Endothelial cell of umbilical vein (primary cell): ENCODE measurements around the gene KCNJ6. TPM values are rescaled to one million over a fixed set of nuclear protein-coding genes. Genes with fewer than 3 reads are reported as not detected.

Source experiments
- BruUV-seq: library from RNA; stranded (reverse); fragments of 400-500 nt; replicated peaks from 2 replicates; lab custom pipeline; 2021; lab: Mats Ljungman, UMichigan
- CTCF ChIA-PET: fragments of 300-600, 350-600 bp; sonication (Branson Sonifier 250); formaldehyde crosslinking; loops from one replicate; lab custom pipeline; 2021; ENCODE audit warnings: antibody characterized with exemption, inconsistent platforms; lab: Charles Lee
- POLR2A ChIA-PET: fragments of 300-600, 350-600 bp; sonication (Branson Sonifier 250); formaldehyde crosslinking; loops from one replicate; lab custom pipeline; 2021; ENCODE audit warnings: antibody characterized with exemption, inconsistent platforms; lab: Charles Lee
- DNase-seq: peaks from one replicate; pipeline ENCODE4 v3.0.0-alpha.2; 2011; ENCODE audit warnings: low read depth, low spot score
- FAIRE-seq: peaks from 2 replicates; lab custom pipeline; 2011; peaks lifted over from hg19 to GRCh38; lab: Jason Lieb, UNC
- H2AFZ ChIP-seq: 2 replicates; pipeline ENCODE4 v1.6.0; 2012; ENCODE audit warnings: low read depth, low read length, control low read depth, inconsistent platforms
- H3K27ac ChIP-seq: 2 replicates; pipeline ENCODE4 v1.5.1; 2011; ENCODE audit warnings: low read depth, mild to moderate bottlenecking, control low read depth, low read length, moderate library complexity; ENCODE audit not compliant: insufficient read depth
- H3K27me3 ChIP-seq, 2 experiments: 2 replicates each; pipeline versions ENCODE4 v1.6.0 to v1.6.1; 2011; ENCODE audit warnings: low read length in 2 of 2, mixed read lengths in 1 of 2; ENCODE audit not compliant: control insufficient read depth in 2 of 2, insufficient read depth in 2 of 2
- H3K36me3 ChIP-seq, 2 experiments: 2 replicates in 1 of 2; 3 replicates in 1 of 2; pipeline ENCODE4 v1.5.1; 2011; ENCODE audit warnings: low read length in 2 of 2, mild to moderate bottlenecking in 1 of 2, moderate library complexity in 1 of 2; ENCODE audit not compliant: control insufficient read depth in 2 of 2, insufficient read depth in 2 of 2; ENCODE audit errors: extremely low read depth in 1 of 2
- H3K4me1 ChIP-seq: 3 replicates; pipeline ENCODE4 v1.5.1; 2011; ENCODE audit warnings: mild to moderate bottlenecking, low read length; ENCODE audit not compliant: control insufficient read depth, insufficient read depth; ENCODE audit errors: extremely low read depth
- H3K4me2 ChIP-seq: 2 replicates; pipeline ENCODE4 v1.6.1; 2011; ENCODE audit warnings: low read length, control low read depth, mixed read lengths; ENCODE audit not compliant: insufficient read depth
- H3K4me3 ChIP-seq, 3 experiments: fragments of 200-600 bp in 1 of 3; sonication (generic), shearing (Covaris generic) in 1 of 3; replicated peaks in 1 of 3; 2 replicates each; pipeline ENCODE4 v1.5.1; 2011 to 2016; ENCODE audit warnings: control low read depth in 3 of 3, low read length in 3 of 3, mild to moderate bottlenecking in 2 of 3, inconsistent platforms in 1 of 3, low read depth in 1 of 3, moderate library complexity in 1 of 3; ENCODE audit not compliant: insufficient read depth in 1 of 3
- H3K79me2 ChIP-seq: 2 replicates; pipeline ENCODE4 v1.6.0; 2012; ENCODE audit warnings: low read length, inconsistent platforms; ENCODE audit not compliant: control insufficient read depth, insufficient read depth
- H3K9ac ChIP-seq: replicated peaks from 2 replicates; pipeline ENCODE3; 2011; ENCODE audit warnings: low read length, control low read depth; ENCODE audit not compliant: insufficient read depth; ENCODE audit errors: extremely low read depth
- H3K9me1 ChIP-seq: replicated peaks from 3 replicates; pipeline ENCODE4 v1.6.0; 2011; ENCODE audit warnings: mild to moderate bottlenecking, low read length; ENCODE audit not compliant: control insufficient read depth, insufficient read depth; ENCODE audit errors: extremely low read depth
- H3K9me3 ChIP-seq: replicated peaks from 2 replicates; pipeline ENCODE4 v1.5.1; 2012; ENCODE audit warnings: low read length, inconsistent platforms; ENCODE audit not compliant: control insufficient read depth, insufficient read depth
- H4K20me1 ChIP-seq: replicated peaks from 2 replicates; pipeline ENCODE3; 2011; ENCODE audit warnings: mild to moderate bottlenecking, low read length; ENCODE audit not compliant: control insufficient read depth, insufficient read depth; ENCODE audit errors: extremely low read depth
- CTCF ChIP-seq, 2 donors: IDR thresholded peaks; 1 replicate in 1 of 2; 2 replicates in 1 of 2; pipeline ENCODE4 v1.5.1; 2011; ENCODE audit warnings: low read length in 2 of 2, mild to moderate bottlenecking in 2 of 2, moderate library complexity in 2 of 2, control low read depth in 1 of 2, inconsistent platforms in 1 of 2, low read depth in 1 of 2; ENCODE audit not compliant: insufficient read depth in 1 of 2; ENCODE audit errors: extremely low read depth in 1 of 2
- EZH2 ChIP-seq: IDR thresholded peaks from 2 replicates; pipeline ENCODE4 v1.6.1; 2012; ENCODE audit warnings: borderline replicate concordance, low read depth, mild to moderate bottlenecking, moderate library complexity, low read length, inconsistent platforms; ENCODE audit not compliant: severe bottlenecking
- FOS ChIP-seq: IDR thresholded peaks from 2 replicates; pipeline ENCODE4 v1.6.1; 2011; ENCODE audit warnings: mild to moderate bottlenecking, low read length, moderate library complexity, borderline replicate concordance; ENCODE audit not compliant: insufficient read depth
- GATA2 ChIP-seq: IDR thresholded peaks from 2 replicates; pipeline ENCODE4 v1.7.0; 2011; ENCODE audit warnings: low read depth, mild to moderate bottlenecking, moderate library complexity, mixed read lengths, low read length; ENCODE audit not compliant: insufficient read length, insufficient read depth
- JUN ChIP-seq: IDR thresholded peaks from 2 replicates; pipeline ENCODE4 v1.6.1; 2011; ENCODE audit warnings: borderline replicate concordance, low read depth; ENCODE audit not compliant: insufficient read length, insufficient read depth
- MAX ChIP-seq: IDR thresholded peaks from 2 replicates; pipeline ENCODE4 v1.6.1; 2011; ENCODE audit not compliant: insufficient read depth, insufficient read length
- MYC ChIP-seq: IDR thresholded peaks from one replicate; pipeline ENCODE4 v1.6.1; 2011; ENCODE audit warnings: mild to moderate bottlenecking, low read depth, low read length
- POLR2A ChIP-seq: IDR thresholded peaks from 2 replicates; pipeline ENCODE4 v1.6.1; 2012; ENCODE audit warnings: low read depth, mild to moderate bottlenecking, control low read depth, low read length
- POLR2AphosphoS5 ChIP-seq: IDR thresholded peaks from 2 replicates; pipeline ENCODE4 v1.6.1; 2012; ENCODE audit warnings: low read depth, mild to moderate bottlenecking, control low read depth, low read length, moderate library complexity; ENCODE audit not compliant: insufficient read depth
- dilution Hi-C: fragments of 300-500 bp; cut with MboI; formaldehyde crosslinking; loops from one replicate; pipeline ENCODE4 v1.15.0; 2019; ENCODE audit warnings: low sequenced_read_pairs; ENCODE audit not compliant: extremely low pct_ligation_motif_present
- intact Hi-C: fragments of 100-400 bp; cut with micrococcal nuclease; formaldehyde crosslinking; loops from one replicate; pipeline ENCODE4 v1.10.0; 2022
- polyA plus RNA-seq, 4 experiments: library from polyadenylated mRNA; depleted of rRNA in 3 of 4; stranded (reverse) in 3 of 4; unstranded in 1 of 4; fragments of >200 nt; gene quantifications; 2 replicates each; pipeline versions ENCODE4 v1.2.1 to v1.2.3, GENCODE V29; 2011 to 2012; ENCODE audit warnings: missing spikeins in 1 of 4
- total RNA-seq: library from RNA; stranded (reverse); gene quantifications from 2 replicates; pipeline ENCODE4 v1.2.3, GENCODE V29; 2021

The KCNJ6 gene
- total and polyA plus RNA-seq, 2 donors (not counting 3 experiments of a cell fraction or from before 2014, with no cell fraction given) = not detected

GRCh38 chr21:37869661-37870060 lies 46.6 kb downstream of the KCNJ6 start:
- BruUV-seq = no TSS peak
- TF ChIP-seq POLR2A = no peak
- TF ChIP-seq FOS = no peak
- no peak for TF ChIP-seq MAX
- no peak for TF ChIP-seq POLR2AphosphoS5
- TF ChIP-seq MYC = no peak
- no peak for TF ChIP-seq EZH2
- no peak for TF ChIP-seq CTCF (IDR thresholded peaks at IDR 0.05; ENCODE audit: extremely low read depth in 1 of 2, insufficient read depth in 1 of 2, low read depth in 1 of 2, low read length in 2 of 2)
- no peak for TF ChIP-seq GATA2
- TF ChIP-seq JUN = no peak
- Histone ChIP-seq H3K27me3 (peaks cover 0 to 5% of the 10 kb centered on the region in 2 experiments), H3K36me3 (no peaks in the 10 kb centered on the region), H3K79me2 (no peaks in the 10 kb centered on the region), H3K9me1 (no peaks in the 10 kb centered on the region), H2AFZ (no peak overlapping the region), H3K9ac (no peak overlapping the region), H4K20me1 (no peaks in the 10 kb centered on the region), H3K4me3 (no peak overlapping the region), H3K4me1 (no peaks in the 10 kb centered on the region), H3K27ac (no peak overlapping the region), H3K4me2 (no peak overlapping the region), H3K9me3 (no peaks in the 10 kb centered on the region)
- FAIRE-seq (no peak), DNase-seq (no peak)
- ChIA-PET CTCF (interaction anchor here (0.7 kb wide), 1 partner anchor 16 kb away, joined by 3 read pairs; no protein-coding TSS in a partner anchor), POLR2A (no interaction called here)
- dilution Hi-C loops (no loop called here), intact Hi-C loops (no loop called here)
